Caki2 (cell line): ENCODE measurements around the gene GLUD1. TPM values are rescaled to one million over a fixed set of nuclear protein-coding genes. Genes with fewer than 3 reads are reported as not detected.
A peak's percentile ranks its signal among the peaks of the same experiment; 100 is the strongest.
"Not testable (repeated sequence)": the region's sequence is repeated elsewhere in the genome, so short reads cannot be mapped to it uniquely, and the experiment has no call there.

Source experiments
- DNase-seq: peaks from one replicate; pipeline ENCODE4 v3.0.0-alpha.2; 2015; ENCODE audit warnings: low read depth
- in situ Hi-C: cut with HindIII; loops from 2 replicates; pipeline ENCODE4 v1.10.0; 2016; ENCODE audit warnings: low sequenced_read_pairs, low pct_unique_long_range_greater_than_20kb, mixed read lengths
- total RNA-seq: library from RNA; depleted of rRNA; stranded (reverse); fragments of >200 nt; shearing (Covaris generic); gene quantifications from 2 replicates; pipeline ENCODE4 v1.2.3, GENCODE V29; 2014; ENCODE audit warnings: low replicate concordance

The GLUD1 gene
- total RNA-seq, 1 experiment from 2014 or later: 237 TPM

DNA sequence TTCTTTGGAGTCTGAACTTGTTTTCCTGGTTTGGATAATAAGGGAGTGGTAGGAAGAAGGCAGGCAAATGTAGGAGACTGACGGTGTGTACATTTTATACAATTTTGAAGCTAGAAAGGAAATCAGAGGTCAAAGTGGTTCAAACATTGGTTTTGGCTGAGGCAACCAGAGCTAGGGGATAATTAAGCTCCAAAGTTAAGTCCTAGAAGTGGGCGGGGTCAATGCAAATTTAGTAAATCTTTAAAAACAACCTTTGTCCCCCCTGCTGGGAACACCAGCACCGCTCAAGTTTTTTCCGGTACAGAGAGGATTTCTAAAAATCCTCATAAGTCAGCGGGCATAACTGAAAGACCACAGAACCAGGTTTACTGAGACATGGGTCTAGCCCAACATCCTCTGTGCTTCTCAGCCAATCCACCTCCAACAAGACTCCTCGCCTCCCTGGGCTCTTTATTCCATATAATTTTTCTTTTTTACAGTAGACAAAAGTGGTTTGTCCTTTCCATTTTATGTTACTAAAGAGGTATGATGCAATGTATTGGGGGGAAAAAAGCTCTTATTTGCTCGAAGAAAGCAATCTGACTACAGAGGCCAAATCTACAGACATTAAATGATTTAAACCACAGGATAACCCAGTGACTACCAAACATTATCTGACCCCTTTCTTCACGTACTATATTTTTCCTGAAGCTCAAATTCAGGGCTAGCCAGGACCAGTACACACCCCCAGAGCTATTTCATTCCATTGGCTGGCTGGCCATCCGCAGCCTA lies 1.6 kb downstream of the GLUD1 start:
- peak; percentile 73 for DNase-seq
- in situ Hi-C loops: no loop called here

DNA sequence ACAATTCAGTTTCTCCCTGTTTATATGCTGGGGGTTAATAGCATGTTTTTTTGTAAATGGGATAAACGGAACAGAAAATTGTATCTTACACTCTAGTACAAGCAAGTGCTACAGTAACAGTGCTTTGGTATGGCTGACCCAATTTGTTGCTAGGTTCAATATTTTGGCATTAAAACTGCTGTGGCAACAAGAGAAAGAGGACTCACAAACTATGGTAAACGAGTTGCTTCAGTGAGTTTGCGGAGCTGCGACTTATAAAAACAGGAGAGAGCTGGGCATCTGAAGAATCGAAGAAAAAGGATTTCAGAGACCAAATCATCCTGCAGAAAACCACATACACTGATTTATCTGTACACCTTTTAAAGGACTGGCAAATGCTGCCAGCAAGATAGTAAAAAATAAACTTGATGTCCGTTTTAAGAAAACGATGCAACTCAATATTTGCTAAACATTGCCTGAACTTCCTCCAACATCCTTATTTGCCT lies 2.2 kb downstream of the GLUD1 start:
- in situ Hi-C loops: no loop called here
- DNase-seq: peak; percentile 47

DNA sequence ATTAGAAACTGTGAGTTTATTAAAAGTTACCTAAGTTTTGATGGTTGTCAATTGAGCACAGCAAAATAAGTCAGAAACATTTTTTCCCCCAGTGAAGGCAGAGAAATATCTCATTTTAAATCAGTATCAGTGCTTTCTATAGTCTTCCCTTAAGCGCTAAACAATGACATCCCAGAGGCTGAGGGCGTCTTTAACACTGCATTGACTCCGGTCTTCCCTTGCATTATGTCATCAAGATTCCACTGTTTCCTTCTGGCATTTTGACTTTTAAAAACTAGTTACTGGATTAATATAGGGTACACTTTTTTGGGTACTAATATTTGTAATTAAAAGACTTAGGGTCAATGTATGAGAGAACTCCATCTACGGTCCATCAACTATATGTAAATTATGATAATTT lies 3.9 kb downstream of the GLUD1 start:
- no peak for DNase-seq
- in situ Hi-C loops: no loop called here

DNA sequence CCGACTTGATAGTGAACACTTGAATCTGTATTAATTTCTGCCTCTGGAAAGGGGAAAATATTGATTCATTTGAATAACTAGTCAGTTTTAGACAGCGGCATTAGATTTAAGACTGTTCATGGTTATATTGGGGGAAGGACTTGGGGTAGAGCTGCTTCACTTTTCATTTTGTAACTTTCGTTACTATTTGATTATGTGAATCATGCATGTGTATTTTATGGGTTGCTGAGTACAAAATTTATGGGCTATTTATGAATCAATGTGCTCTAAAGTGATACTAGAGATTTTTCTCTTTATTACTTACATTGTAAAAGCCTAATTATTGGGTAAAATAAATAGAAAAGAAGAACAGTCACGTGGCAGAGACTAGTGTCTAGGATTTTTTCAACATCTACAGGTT lies 4.9 kb downstream of the GLUD1 start:
- in situ Hi-C loops: no loop called here

DNA sequence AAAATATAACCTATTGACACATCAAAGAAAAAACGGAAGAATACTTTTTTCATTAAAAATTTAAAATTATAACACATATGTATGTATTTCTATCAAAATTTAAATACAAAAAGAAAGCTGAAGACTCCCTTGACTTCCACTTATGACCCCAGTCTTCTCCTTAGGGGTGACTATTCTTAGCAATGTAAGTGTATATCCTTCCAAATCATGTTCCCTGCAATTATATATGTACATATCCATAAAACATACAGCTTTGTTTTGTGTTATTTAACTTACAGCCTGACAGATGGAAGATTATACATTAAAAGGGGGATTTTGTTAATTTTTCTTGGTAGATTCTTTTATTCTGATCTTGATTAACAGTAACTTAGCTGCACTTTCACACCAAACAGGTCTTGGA lies 9.1 kb downstream of the GLUD1 start:
- no peak for DNase-seq
- in situ Hi-C loops: no loop called here

More for the DNA sequence above, 4.9 kb downstream of the GLUD1 start:
- DNase-seq: no peak

DNA sequence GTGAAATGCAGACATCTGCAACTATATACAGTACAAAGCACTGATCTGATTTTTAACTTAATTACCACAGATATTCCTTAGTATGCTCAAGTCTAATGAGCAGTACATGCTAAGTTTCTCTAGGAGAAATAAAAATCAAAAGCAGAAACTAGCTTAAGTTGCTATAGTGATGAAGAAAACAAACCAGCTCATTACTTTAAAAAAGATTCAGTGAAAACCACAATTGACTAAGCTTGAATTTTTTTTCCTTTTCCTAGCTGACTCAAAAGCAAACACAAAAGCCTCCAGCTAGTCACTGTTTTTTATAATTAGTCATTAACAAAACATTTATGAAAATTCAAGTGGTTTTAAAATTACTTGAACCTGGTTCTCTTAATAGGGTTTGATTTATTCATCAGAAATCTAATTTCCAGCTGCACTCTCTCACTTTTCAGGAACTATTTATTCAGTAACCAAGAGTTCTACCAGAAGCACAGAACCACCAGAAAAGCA lies 10.3 kb downstream of the GLUD1 start:
- peak; percentile 89 for DNase-seq
- in situ Hi-C loops: not testable (repeated sequence)

DNA sequence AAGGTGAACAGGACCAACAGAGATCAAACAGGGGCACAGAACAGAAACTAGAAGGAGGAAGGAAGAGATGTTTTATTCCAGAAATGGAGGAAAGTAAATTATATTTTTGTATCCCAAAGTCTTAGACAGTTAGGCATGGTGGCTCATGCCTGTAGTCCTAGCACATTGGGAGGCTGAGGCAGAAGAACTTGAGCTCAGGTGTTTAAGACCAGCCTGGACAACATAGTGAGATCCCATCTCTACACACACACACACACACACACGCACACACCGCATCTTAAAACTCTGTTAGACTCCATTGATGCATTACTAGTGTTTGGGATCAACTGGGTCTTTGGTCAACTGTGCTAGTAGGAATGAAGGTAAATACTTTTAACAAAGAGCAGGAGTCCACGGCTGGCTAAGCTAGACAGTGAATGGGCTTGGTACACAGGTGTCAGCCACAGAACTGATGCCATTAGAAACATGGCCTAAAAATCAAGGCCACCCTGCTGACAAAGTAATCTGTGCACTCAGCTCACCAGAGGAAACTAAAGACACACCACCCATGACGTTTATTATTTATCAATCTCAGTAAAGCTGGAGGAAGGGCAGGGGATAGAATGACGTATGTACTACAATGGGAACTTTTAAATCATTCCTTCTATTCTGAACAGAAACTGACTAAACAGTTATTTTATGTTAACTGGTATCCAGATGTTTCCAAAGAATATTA lies 10.9 kb downstream of the GLUD1 start:
- DNase-seq: peak; percentile 80
- in situ Hi-C loops: not testable (repeated sequence)

DNA sequence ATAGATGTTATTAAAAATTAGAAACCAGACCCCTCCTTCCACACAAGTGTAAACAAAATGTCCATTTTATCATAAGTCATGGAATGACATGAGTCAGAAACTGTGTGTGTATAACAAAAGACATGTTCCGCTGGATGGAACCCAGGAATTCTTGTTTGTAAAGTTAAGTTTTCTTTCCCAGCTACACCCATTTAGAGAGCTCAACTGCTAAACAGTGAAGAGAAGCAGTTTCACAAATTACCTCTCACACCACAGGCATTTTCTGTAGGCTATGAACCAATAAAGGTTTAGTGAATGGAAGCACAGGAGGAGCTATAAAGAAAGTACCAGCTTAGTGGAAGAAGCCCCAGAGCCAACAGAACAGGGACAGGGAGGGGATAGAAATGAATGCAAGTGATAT lies 12.4 kb downstream of the GLUD1 start:
- in situ Hi-C loops: not testable (repeated sequence)
- DNase-seq: peak; percentile 93

DNA sequence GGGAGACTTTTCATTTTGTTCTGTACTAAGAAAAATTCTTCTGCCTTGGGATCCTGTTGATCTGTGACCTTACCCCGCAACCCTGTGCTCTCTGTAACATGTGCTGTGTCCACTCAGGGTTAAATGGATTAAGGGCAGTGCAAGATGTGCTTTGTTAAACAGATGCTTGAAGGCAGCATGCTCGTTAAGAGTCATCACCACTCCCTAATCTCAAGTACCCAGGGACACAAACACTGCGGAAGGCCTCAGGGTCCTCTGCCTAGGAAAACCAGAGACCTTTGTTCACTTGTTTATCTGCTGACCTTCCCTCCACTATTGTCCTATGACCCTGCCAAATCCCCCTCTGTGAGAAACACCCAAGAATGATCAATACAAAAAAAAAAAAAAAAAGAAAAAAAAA lies 13.1 kb downstream of the GLUD1 start:
- in situ Hi-C loops, DNase-seq: not testable (repeated sequence)

DNA sequence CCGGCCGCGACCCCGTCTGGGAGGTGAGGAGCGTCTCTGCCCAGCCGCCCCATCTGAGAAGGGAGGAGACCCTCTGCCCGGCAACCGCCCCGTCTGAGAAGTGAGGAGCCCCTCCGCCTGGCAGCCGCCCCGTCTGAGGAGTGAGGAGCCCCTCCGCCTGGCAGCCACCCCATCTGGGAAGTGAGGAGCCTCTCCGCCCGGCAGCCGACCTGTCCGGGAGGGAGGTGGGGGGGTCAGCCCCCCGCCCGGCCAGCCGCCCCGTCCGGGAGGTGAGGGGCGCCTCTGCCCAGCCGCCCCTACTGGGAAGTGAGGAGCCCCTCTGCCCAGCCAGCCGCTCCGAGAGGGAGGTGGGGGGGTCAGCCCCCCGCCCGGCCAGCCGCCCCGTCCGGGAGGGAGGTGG lies 14.0 kb downstream of the GLUD1 start:
- in situ Hi-C loops, DNase-seq: not testable (repeated sequence)

DNA sequence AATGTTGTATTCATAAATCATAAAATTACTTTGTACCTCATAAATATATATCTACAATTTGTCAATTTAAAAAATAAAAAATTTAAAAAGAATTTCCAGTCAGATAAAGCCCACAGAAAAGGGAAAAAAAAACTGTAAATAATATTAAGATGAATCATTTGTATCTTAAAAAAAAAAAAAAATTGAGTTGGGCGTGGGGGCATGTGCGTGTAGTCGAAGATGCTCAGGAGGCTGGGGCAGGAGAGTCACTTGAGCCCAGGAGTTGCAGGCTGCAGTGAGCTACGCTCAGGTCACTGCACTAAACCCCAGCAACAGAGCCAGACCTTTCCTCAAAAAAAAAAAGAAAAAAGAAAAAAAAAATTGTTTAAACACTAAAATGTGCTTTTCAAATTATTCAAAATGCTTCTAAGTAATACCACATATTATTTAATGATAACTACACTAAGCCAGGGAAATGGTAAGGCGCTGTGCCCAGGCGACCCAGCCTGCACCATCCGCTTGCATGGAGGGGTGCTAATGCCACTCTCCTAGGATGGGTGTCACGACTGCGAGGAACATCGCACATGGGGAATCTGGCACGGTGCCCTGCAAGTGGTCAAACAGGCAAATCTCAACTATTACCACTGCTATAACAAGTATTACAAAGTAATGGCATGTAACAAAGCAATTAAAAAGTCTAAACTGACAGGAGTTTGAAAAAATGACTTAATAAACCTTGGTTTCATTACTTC lies 15.4 kb downstream of the GLUD1 start:
- in situ Hi-C loops: no loop called here

DNA sequence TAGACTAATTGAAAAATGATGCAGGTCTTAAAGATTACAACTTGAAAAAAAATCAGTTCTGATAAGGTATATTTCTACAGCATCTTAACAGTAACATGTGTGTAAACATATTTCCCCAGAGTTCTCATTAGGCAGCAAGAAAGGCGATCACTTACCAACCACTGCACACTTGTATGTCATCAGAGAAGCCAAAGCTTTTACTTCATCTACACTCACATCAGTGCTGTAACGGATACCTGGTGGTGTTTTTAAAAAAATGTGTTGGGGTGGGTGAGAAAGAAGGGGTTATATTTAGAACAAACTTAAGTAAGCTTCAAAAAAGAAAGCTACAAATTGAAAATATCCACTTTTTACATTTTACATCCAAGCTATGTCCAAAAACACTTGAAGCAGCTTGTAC lies 18.2 kb downstream of the GLUD1 start:
- not testable (repeated sequence) for DNase-seq

More for the DNA sequence above, 15.4 kb downstream of the GLUD1 start:
- peak; percentile 25 for DNase-seq

DNA sequence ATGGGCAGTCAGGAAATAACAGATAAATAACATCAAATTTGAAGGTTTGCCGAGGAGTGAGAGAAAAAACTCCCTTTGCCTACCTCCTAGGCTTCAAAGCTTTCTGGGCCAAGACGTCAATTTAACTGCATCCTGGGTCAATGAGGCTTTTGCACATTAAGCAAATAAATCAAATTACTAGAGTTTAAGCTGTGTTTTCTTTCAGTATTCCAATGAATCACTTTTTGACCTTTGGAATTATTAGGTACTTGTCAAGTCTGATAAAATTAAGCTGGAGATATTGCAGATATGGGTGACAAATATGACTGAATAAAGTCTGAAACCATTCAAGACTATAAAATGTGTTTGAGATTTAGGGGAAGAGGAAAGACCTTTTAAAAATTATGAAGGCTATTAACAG lies 22.2 kb downstream of the GLUD1 start:
- no peak for DNase-seq
- in situ Hi-C loops: no loop called here

More for the DNA sequence above, 18.2 kb downstream of the GLUD1 start:
- in situ Hi-C loops: not testable (repeated sequence)

DNA sequence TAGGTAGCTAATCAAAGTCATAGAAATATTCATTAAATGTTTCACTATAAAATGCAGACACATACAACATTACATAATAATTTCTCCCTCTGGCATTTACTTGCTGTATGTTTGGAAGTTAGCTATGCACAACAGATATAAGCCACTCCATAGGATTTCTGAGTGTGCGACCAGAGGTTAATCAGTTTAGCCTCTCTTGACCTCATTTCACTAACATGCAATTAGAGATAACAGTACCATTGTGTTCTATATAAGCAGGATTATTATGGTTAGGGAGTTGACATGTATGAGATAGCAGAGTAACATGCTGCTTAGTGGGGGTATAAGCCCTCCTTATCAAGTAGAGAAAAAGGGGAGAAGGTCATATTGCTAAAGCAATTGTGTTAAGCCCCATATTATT lies 26.4 kb downstream of the GLUD1 start:
- in situ Hi-C loops: no loop called here
- DNase-seq: no peak

DNA sequence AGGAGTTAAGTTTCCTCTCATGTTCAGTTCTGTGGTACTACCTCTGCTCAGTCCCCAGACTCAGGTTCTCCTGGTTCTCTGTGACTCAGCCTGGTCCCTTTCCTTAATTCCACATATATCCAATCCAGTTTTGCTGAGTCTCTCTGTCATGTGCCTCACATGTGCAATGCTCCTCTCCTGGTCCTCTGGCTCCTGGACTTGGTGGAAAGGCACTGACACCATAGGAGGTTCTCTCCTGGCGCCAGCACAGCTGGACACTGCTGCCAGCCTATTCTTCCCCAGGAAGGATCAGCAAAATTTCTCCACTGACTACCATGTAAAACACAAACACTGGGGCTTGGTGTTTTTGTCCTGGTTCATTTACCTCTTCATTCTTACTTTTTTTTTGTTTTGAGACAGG lies 27.8 kb downstream of the GLUD1 start:
- DNase-seq: no peak
- in situ Hi-C loops: no loop called here

DNA sequence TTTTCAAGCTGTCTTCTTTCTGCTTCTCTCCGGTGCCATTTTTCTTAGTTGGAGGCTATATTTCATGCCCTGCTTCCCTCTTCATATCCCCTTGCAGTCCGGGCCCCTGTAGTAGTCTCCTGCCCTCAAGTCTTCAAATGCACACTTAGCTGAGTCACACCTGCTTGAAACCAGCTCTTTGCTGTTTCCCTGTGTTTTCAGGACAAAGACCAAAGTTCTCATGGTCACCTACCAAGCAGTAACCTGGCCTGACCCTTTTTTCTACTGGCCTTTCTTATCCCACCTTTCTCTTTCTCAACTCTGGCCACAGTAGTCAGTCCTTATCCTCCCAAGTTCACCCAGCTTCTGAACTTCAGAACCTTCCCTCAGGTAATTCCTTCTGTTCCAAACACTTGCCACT lies 28.5 kb downstream of the GLUD1 start:
- DNase-seq: no peak
- in situ Hi-C loops: no loop called here

DNA sequence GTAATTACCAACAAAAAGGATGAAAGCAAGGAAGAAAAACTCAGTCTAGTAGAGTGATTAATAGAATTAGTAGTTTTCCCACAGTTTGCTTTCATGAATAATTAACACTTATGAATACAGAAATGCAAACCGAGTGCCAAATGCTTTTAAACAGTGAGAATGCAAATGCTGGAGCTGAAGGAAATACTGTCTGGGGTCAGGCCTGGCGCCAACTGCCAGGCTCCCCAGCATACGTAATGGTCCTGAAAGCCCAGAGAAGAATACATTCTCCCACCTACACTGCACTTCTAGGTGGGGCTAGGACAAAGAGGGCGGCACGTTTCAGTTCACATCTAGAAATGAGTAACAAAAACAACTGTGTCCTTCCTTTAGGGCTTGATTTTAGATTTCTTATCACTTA lies 30.0 kb downstream of the GLUD1 start:
- no peak for DNase-seq
- in situ Hi-C loops: no loop called here

DNA sequence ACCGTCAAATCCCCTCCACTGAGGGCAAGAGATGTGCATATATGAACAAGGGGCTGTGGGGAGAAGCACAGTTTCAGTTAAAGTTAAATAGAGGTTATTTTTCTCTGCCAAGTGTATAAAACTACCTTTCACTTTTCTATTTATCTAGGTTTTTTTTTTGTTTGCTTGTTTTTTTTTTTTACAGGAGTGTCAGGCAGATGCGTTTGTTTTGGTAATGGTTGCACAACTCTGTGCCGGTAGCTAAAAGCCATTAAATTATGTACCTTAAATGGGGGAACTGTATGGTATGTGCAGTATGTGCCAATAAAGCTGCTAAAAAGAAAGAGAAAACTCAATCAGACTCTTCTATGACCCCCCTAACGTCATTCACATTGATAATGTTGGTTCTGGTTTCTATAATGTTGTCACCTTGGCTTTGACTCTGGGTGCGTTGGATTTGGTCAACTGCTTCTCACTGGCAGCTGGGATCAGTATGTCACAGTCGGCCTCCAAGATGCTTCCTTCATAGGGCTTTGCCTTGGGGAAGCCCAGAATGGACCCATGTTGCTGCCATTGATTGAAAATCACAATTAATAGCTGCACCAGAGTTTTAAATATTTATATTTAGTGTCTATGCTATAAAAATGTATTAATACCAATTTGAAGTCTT lies 34.2 kb downstream of the GLUD1 start:
- in situ Hi-C loops: no loop called here
- no peak for DNase-seq
